IMR-90 (cell line): Measurements from ENCODE around the gene CCDC152. TPM values are rescaled to one million over a fixed set of nuclear protein-coding genes. Genes with fewer than 3 reads are reported as not detected.

ENCODE experiments used
- ATAC-seq: fragments of 200-7000 bp; cut with Tn5 transposase; 2 replicates; pipeline ENCODE4 v1.9.1; 2020; ENCODE audit warnings: low read depth, mild to moderate bottlenecking, moderate library complexity
- BruUV-seq: library from RNA; stranded (reverse); fragments of 400-500 nt; replicated peaks from 2 replicates; lab custom pipeline; 2021; lab: Mats Ljungman, UMichigan
- CTCF ChIA-PET: fragments of 300-600 bp; formaldehyde crosslinking; extraction: SDS; loops from one replicate; lab custom pipeline; 2021; ENCODE audit warnings: antibody characterized with exemption; lab: Yijun Ruan, JAX
- POLR2A ChIA-PET: fragments of 300-600 bp; sonication (Branson Sonifier 250); formaldehyde crosslinking; loops from one replicate; lab custom pipeline; 2022; ENCODE audit warnings: antibody characterized with exemption; ENCODE audit not compliant: unreplicated experiment; lab: Charles Lee
- DNase-seq: peaks from one replicate; pipeline ENCODE4 v3.0.0; 2013
- H2AFZ ChIP-seq: replicated peaks from 2 replicates; pipeline ENCODE3; 2013; ENCODE audit warnings: low read length, mild to moderate bottlenecking; ENCODE audit not compliant: poor library complexity
- H2AK5ac ChIP-seq: 2 replicates; pipeline ENCODE4 v1.6.1; 2013; ENCODE audit warnings: low read depth, low read length, inconsistent platforms
- H2AK9ac ChIP-seq: replicated peaks from 2 replicates; pipeline ENCODE3; 2013; ENCODE audit warnings: mild to moderate bottlenecking, low read depth, low read length, moderate library complexity; ENCODE audit not compliant: poor library complexity
- H2BK120ac ChIP-seq: 2 replicates; pipeline ENCODE4 v1.6.1; 2013; ENCODE audit warnings: low read depth, low read length, inconsistent platforms
- H2BK15ac ChIP-seq: 3 replicates; pipeline ENCODE4 v1.6.1; 2013; ENCODE audit warnings: low read depth, low read length, inconsistent platforms
- H2BK20ac ChIP-seq: 2 replicates; pipeline ENCODE4 v1.6.1; 2013; ENCODE audit warnings: low read depth, mild to moderate bottlenecking, inconsistent platforms, low read length, moderate library complexity
- H2BK5ac ChIP-seq: 2 replicates; pipeline ENCODE4 v1.6.1; 2013; ENCODE audit warnings: mild to moderate bottlenecking, low read depth, low read length, inconsistent platforms; ENCODE audit not compliant: poor library complexity, severe bottlenecking
- H3K14ac ChIP-seq: replicated peaks from 2 replicates; pipeline ENCODE4 v1.6.1; 2013; ENCODE audit warnings: low read depth, low read length, inconsistent platforms
- H3K18ac ChIP-seq: 2 replicates; pipeline ENCODE4 v1.6.1; 2013; ENCODE audit warnings: low read depth, low read length, control low read depth
- H3K23ac ChIP-seq: 2 replicates; pipeline ENCODE4 v1.6.1; 2013; ENCODE audit warnings: low read depth, low read length, inconsistent platforms
- H3K27ac ChIP-seq: 2 replicates; pipeline ENCODE4 v1.5.1; 2013; ENCODE audit warnings: mild to moderate bottlenecking, control low read depth, low read length; ENCODE audit not compliant: insufficient read depth
- H3K27me3 ChIP-seq: 2 replicates; pipeline ENCODE4 v1.6.1; 2013; ENCODE audit warnings: low read length; ENCODE audit not compliant: control insufficient read depth, insufficient read depth
- H3K36me3 ChIP-seq: 2 replicates; pipeline ENCODE4 v1.6.1; 2013; ENCODE audit warnings: low read length, mixed read lengths; ENCODE audit not compliant: control insufficient read depth, insufficient read depth
- H3K4ac ChIP-seq: 2 replicates; pipeline ENCODE4 v1.6.1; 2013; ENCODE audit warnings: low read depth, low read length, inconsistent platforms
- H3K4me1 ChIP-seq: 2 replicates; pipeline ENCODE4 v1.6.1; 2013; ENCODE audit warnings: low read length, mixed read lengths; ENCODE audit not compliant: control insufficient read depth, insufficient read depth
- H3K4me2 ChIP-seq: 2 replicates; pipeline ENCODE4 v1.6.1; 2013; ENCODE audit warnings: low read depth, mild to moderate bottlenecking, control low read depth, low read length, moderate library complexity
- H3K4me3 ChIP-seq: 2 replicates; pipeline ENCODE4 v1.5.1; 2013; ENCODE audit warnings: low read depth, mild to moderate bottlenecking, control low read depth, low read length, moderate library complexity; ENCODE audit not compliant: insufficient read depth
- H3K56ac ChIP-seq: 2 replicates; pipeline ENCODE4 v1.6.1; 2013; ENCODE audit warnings: low read length, inconsistent platforms; ENCODE audit not compliant: insufficient read depth; ENCODE audit errors: extremely low read depth
- H3K79me1 ChIP-seq, 2 experiments: 2 replicates each; pipeline ENCODE4 v1.6.1; 2013; ENCODE audit warnings: low read length in 2 of 2, inconsistent platforms in 1 of 2, low read depth in 1 of 2
- H3K9ac ChIP-seq: 2 replicates; pipeline ENCODE4 v1.6.1; 2013; ENCODE audit warnings: low read depth, low read length, control low read depth
- H3K9me1 ChIP-seq: 2 replicates; pipeline ENCODE4 v1.6.1; 2013; ENCODE audit warnings: low read length, inconsistent platforms; ENCODE audit not compliant: insufficient read depth
- H3K9me3 ChIP-seq: 2 replicates; pipeline ENCODE4 v1.6.1; 2013; ENCODE audit warnings: low read length; ENCODE audit not compliant: control insufficient read depth, insufficient read depth
- H4K20me1 ChIP-seq: 2 replicates; pipeline ENCODE4 v1.6.1; 2013; ENCODE audit warnings: low read length, inconsistent platforms; ENCODE audit not compliant: insufficient read depth
- H4K5ac ChIP-seq: 2 replicates; pipeline ENCODE4 v1.6.1; 2013; ENCODE audit warnings: mild to moderate bottlenecking, low read depth, low read length, control low read depth
- H4K8ac ChIP-seq, 2 experiments: 2 replicates each; pipeline ENCODE4 v1.6.1; 2013; ENCODE audit warnings: low read depth in 2 of 2, low read length in 2 of 2, control low read depth in 1 of 2, inconsistent platforms in 1 of 2
- H4K91ac ChIP-seq: 2 replicates; pipeline ENCODE4 v1.6.1; 2013; ENCODE audit warnings: low read depth, low read length, inconsistent platforms; ENCODE audit not compliant: insufficient read depth
- BHLHE40 ChIP-seq: fragments of 150-350 bp; IDR thresholded peaks from 2 replicates; pipeline ENCODE4 v1.6.1; 2016; ENCODE audit warnings: mild to moderate bottlenecking, low read depth, low read length
- CEBPB ChIP-seq: IDR thresholded peaks from 2 replicates; pipeline ENCODE4 v1.6.1; 2012; ENCODE audit warnings: low read depth, low read length, improper control_type of control experiment
- CHD1 ChIP-seq: IDR thresholded peaks from 2 replicates; pipeline ENCODE4 v1.6.1; 2012; ENCODE audit warnings: low read depth, low read length, improper control_type of control experiment
- CTCF ChIP-seq: conservative IDR thresholded peaks from 2 replicates; pipeline ENCODE4 v1.5.1; 2012; ENCODE audit warnings: mild to moderate bottlenecking, low read depth, low read length, improper control_type of control experiment
- ELK1 ChIP-seq: fragments of 150-350 bp; IDR thresholded peaks from 2 replicates; pipeline ENCODE4 v1.6.1; 2016; ENCODE audit warnings: low read depth, mild to moderate bottlenecking, low read length, moderate library complexity, borderline replicate concordance
- FOS ChIP-seq: fragments of 150-350 bp; IDR thresholded peaks from 2 replicates; pipeline ENCODE4 v1.6.1; 2016; ENCODE audit warnings: low read depth, low read length
- MAFK ChIP-seq: IDR thresholded peaks from 2 replicates; pipeline ENCODE4 v1.6.1; 2012; ENCODE audit warnings: low read depth, low read length, improper control_type of control experiment
- MAZ ChIP-seq: IDR thresholded peaks from 2 replicates; pipeline ENCODE4 v1.6.1; 2012; ENCODE audit warnings: low read depth, mild to moderate bottlenecking, low read length, improper control_type of control experiment, moderate library complexity, borderline replicate concordance
- MXI1 ChIP-seq: IDR thresholded peaks from 2 replicates; pipeline ENCODE4 v1.6.1; 2012; ENCODE audit warnings: low read depth, mild to moderate bottlenecking, low read length, moderate library complexity, borderline replicate concordance
- NFE2L2 ChIP-seq: fragments of 150-350 bp; IDR thresholded peaks from 2 replicates; pipeline ENCODE4 v1.6.1; 2016; ENCODE audit warnings: low read depth, mild to moderate bottlenecking, low read length
- POLR2A ChIP-seq: IDR thresholded peaks from 2 replicates; pipeline ENCODE4 v1.6.1; 2012; ENCODE audit warnings: mild to moderate bottlenecking, low read depth, low read length
- RAD21 ChIP-seq: IDR thresholded peaks from 2 replicates; pipeline ENCODE4 v1.6.1; 2012; ENCODE audit warnings: low read length, improper control_type of control experiment
- RCOR1 ChIP-seq: IDR thresholded peaks from 2 replicates; pipeline ENCODE4 v1.6.1; 2012; ENCODE audit warnings: mild to moderate bottlenecking, low read length, improper control_type of control experiment; ENCODE audit not compliant: insufficient replicate concordance
- RFX5 ChIP-seq: IDR thresholded peaks from 2 replicates; pipeline ENCODE4 v1.8.0; 2012; ENCODE audit warnings: low read depth, mild to moderate bottlenecking, low read length, moderate library complexity
- SMC3 ChIP-seq: fragments of 150-350 bp; IDR thresholded peaks from 2 replicates; pipeline ENCODE4 v1.6.1; 2016; ENCODE audit warnings: low read depth, mild to moderate bottlenecking, antibody characterized with exemption, low read length, moderate library complexity
- USF2 ChIP-seq: fragments of 150-350 bp; IDR thresholded peaks from 2 replicates; pipeline ENCODE4 v1.6.1; 2017; ENCODE audit warnings: mild to moderate bottlenecking, antibody characterized with exemption, low read length, low read depth
- WGBS, 2 experiments: methylation state at CpG; one replicate each; pipeline versions ENCODE4 v1.1.5 to v1.1.7; 2013; ENCODE audit warnings: missing lambda C conversion rate in 2 of 2; ENCODE audit not compliant: insufficient read length in 1 of 2; ENCODE audit errors: extremely low coverage in 2 of 2; 5-methylcytosine and 5-hydroxymethylcytosine counted together
- dilution Hi-C: fragments of 300-500 bp; cut with HindIII; formaldehyde crosslinking; loops from one replicate; pipeline ENCODE4 v1.14.3; 2018; ENCODE audit warnings: low sequenced_read_pairs; ENCODE audit not compliant: unreplicated experiment
- in situ Hi-C: fragments of 300-500 bp; cut with MboI; formaldehyde crosslinking; loops from 3 replicates; pipeline ENCODE4 v1.14.3; 2019; ENCODE audit warnings: low sequenced_read_pairs, inconsistent platforms, mixed read lengths
- intact Hi-C: fragments of 100-400 bp; cut with micrococcal nuclease; formaldehyde crosslinking; loops from 2 replicates; pipeline ENCODE4 v1.10.0; 2022
- polyA plus RNA-seq, 3 experiments: library from polyadenylated mRNA; depleted of rRNA; stranded (reverse); fragments of >200 nt; gene quantifications; 2 replicates each; pipeline ENCODE4 v1.2.3, GENCODE V29; 2012; ENCODE audit warnings: low replicate concordance in 1 of 3
- total RNA-seq: library from RNA; depleted of rRNA; stranded (reverse); fragments of >200 nt; gene quantifications from 2 replicates; pipeline ENCODE4 v1.2.3, GENCODE V29; 2012

Gene CCDC152
- total and polyA plus RNA-seq, 2 of the 4 experiments (the other 2 are of a cell fraction): 0.87 to 0.90 TPM

GRCh38 chr5:42759456-42759855, 2.8 kb downstream of the CCDC152 start:
- H2AK9ac ChIP-seq: no peak overlapping the region
- in situ Hi-C loops (loop anchor here (25.0 kb wide), 1 partner anchor 897 kb away; the partner anchor contains the start of gene OXCT1), dilution Hi-C loops (no loop called here), intact Hi-C loops (loop anchor here (5.0 kb wide), 1 partner anchor 52 kb away; no protein-coding TSS in a partner anchor)
- H2BK5ac ChIP-seq: no peak overlapping the region
- H3K4ac ChIP-seq: no peak overlapping the region
- no peak for DNase-seq
- H3K4me2 ChIP-seq: no peak overlapping the region
- no peaks in the 10 kb centered on the region for H3K4me1 ChIP-seq
- no TSS peak for BruUV-seq
- no peaks in the 10 kb centered on the region for H3K9me1 ChIP-seq
- no peak overlapping the region for H2AK5ac ChIP-seq
- no peak overlapping the region for H3K4me3 ChIP-seq
- no peaks in the 10 kb centered on the region for H3K79me1 ChIP-seq
- no peak overlapping the region for H4K5ac ChIP-seq
- no peak overlapping the region for H3K18ac ChIP-seq
- no peak overlapping the region for H2AFZ ChIP-seq
- H3K9ac ChIP-seq: no peak overlapping the region
- H2BK15ac ChIP-seq: no peak overlapping the region
- no peak overlapping the region for H3K27ac ChIP-seq
- no peak for ATAC-seq
- H4K91ac ChIP-seq: no peak overlapping the region
- CTCF ChIA-PET: no interaction called here
- H4K20me1 ChIP-seq: no peaks in the 10 kb centered on the region
- no peak overlapping the region for H3K56ac ChIP-seq
- no peak overlapping the region for H4K8ac ChIP-seq
- H3K27me3 ChIP-seq: no peaks in the 10 kb centered on the region
- H2BK20ac ChIP-seq: no peak overlapping the region
- no peaks in the 10 kb centered on the region for H3K9me3 ChIP-seq
- TF ChIP-seq MAFK (no peak), MXI1 (no peak), USF2 (no peak), CTCF (no peak), RCOR1 (no peak), RAD21 (no peak), CEBPB (no peak), POLR2A (no peak), SMC3 (no peak), BHLHE40 (no peak), RFX5 (no peak), FOS (no peak), ELK1 (no peak), CHD1 (no peak), NFE2L2 (no peak), MAZ (no peak)
- no peak overlapping the region for H3K23ac ChIP-seq
- no peak overlapping the region for H3K14ac ChIP-seq
- POLR2A ChIA-PET: no interaction called here
- WGBS, 2 experiments: no CpG with 5 or more reads among the region's 2 CpGs
- no peaks in the 10 kb centered on the region for H3K36me3 ChIP-seq
- no peak overlapping the region for H2BK120ac ChIP-seq
